ENCODE data around the gene PCDHA3.
"Not testable (repeated sequence)": the region's sequence is repeated elsewhere in the genome, so short reads cannot be mapped to it uniquely, and the experiment has no call there.

The PCDHA3 gene

DNA sequence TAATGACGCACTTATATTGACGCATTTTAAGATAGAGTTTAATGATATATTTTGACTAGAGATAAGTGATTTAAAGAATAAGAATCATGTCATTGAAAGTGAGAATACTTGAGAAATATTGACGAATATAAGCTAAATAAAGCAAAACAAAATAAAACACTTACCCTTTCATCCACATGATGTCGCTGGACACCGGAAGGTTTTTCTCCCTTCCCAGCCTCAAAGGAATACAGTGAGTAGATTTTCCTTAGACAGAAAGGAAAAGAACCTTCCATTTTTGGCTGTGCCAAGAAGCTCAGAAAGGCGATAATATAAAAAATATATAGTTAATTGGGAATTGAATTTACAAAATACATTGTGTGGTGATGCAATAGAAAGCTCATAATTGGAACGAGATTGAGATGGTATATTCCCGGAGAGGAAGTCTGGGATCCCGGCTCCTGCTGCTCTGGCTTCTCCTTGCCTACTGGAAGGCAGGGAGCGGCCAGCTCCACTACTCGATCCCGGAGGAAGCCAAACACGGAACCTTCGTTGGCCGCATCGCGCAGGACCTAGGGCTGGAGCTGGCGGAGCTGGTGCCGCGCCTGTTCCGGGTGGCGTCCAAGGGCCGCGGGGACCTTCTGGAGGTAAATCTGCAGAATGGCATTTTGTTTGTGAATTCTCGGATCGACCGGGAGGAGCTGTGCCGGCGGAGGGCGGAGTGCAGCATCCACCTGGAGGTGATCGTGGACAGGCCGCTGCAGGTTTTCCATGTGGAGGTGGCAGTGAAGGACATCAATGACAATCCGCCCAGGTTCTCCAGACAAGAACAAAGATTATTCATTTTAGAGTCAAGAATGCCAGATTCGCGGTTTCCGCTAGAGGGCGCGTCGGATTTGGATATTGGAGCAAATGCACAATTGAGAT is 20.8 kb downstream of the PCDHA3 start, which contains the start of gene PCDHA5:
TSS of gene PCDHA5 (plus strand) at position 239 of the 906 bp plus-strand sequence.
- no peak for DNase-seq

DNA sequence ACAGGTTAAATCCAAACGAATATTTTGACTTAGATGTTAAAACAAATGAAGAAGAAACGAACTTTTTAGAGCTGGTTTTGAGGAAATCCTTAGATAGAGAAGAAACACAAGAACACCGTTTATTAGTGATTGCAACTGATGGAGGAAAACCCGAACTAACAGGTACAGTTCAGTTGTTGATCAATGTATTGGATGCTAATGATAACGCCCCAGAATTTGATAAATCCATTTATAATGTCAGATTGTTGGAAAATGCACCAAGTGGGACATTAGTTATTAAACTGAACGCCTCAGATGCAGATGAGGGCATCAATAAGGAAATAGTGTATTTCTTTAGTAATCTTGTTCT is 21.4 kb downstream of the PCDHA3 start:
- no peak for DNase-seq

- not testable (repeated sequence) for DNase-seq
Observed at GRCh38 chr5:140822969-140823368, 22.1 kb downstream of the PCDHA3 start.

- no peak for DNase-seq
Observed at GRCh38 chr5:140823475-140823874, 22.6 kb downstream of the PCDHA3 start.

DNA sequence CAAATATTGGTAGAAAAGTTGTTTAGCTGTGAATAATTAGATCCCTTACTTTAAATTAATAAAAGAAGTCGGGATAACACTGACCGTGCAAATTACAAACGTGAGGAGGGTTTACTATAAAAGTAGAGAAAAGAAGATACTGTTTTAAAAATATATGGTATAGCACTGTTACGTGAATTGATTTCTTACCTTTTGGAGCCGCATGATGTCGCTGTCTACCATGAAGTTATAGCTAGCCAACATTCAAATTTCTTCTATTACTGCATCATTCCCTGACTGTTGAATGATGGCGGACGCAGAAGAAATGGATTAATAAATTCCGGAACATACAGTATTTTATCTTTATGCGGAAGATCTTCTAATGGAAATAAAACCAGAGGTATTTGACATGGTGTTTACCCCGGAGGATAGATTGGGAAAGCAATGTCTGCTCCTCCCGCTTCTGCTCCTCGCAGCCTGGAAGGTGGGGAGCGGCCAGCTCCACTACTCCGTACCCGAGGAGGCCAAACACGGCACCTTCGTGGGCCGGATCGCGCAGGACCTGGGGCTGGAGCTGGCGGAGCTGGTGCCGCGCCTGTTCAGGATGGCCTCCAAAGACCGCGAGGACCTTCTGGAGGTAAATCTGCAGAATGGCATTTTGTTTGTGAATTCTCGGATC is 27.0 kb downstream of the PCDHA3 start, which contains the start of gene PCDHA6:
TSS of gene PCDHA6 (plus strand) at position 257 of the 658 bp plus-strand sequence. CDS start at position 389, 132 bp downstream.
- DNase-seq, result no peak

GRCh38 chr5:140828362-140828737 is 27.5 kb downstream of the PCDHA3 start:
- no peak for DNase-seq

DNA sequence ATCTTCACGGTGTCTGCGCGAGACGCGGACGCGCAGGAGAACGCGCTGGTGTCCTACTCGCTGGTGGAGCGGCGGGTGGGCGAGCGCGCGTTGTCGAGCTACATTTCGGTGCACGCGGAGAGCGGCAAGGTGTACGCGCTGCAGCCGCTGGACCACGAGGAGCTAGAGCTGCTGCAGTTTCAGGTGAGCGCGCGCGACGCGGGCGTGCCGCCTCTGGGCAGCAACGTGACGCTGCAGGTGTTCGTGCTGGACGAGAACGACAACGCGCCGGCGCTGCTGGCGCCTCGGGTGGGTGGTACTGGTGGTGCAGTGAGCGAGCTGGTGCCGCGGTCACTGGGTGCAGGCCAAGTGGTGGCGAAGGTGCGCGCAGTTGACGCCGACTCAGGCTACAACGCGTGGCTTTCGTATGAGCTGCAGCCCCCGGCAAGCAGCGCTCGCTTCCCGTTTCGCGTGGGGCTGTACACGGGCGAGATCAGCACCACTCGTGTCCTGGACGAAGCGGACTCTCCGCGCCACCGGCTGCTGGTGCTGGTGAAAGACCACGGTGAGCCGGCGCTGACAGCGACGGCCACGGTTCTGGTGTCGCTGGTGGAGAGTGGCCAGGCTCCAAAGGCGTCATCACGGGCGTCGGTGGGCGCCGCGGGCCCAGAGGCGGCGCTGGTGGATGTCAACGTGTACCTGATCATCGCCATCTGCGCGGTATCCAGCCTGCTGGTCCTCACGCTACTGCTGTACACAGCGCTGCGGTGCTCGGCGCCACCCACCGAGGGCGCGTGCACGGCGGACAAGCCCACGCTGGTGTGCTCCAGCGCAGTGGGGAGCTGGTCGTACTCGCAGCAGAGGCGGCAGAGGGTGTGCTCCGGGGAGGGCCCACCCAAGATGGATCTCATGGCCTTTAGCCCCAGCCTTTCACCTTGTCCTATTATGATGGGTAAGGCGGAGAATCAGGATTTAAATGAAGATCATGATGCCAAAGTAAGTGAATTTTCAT is 28.9 kb downstream of the PCDHA3 start:
- not testable (repeated sequence) for DNase-seq

- DNase-seq, result no peak
Observed at GRCh38 chr5:140833993-140834392, 33.1 kb downstream of the PCDHA3 start, which contains the start of gene PCDHA7. PCDHA7 (plus strand) TSS chr5:140834269; CDS start chr5:140834384, 115 bp downstream.

DNA sequence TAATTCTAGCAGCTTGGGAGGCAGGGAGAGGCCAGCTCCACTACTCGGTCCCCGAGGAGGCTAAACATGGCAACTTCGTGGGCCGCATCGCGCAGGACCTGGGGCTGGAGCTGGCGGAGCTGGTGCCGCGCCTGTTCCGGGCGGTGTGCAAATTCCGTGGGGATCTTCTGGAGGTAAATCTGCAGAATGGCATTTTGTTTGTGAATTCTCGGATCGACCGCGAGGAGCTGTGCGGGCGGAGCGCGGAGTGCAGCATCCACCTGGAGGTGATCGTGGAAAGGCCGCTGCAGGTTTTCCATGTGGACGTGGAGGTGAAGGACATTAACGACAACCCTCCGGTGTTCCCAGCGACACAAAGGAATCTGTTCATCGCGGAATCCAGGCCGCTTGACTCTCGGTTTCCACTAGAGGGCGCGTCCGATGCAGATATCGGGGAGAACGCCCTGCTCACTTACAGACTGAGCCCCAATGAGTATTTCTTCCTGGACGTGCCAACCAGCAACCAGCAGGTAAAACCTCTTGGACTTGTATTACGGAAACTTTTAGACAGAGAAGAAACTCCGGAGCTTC is 33.7 kb downstream of the PCDHA3 start:
- not testable (repeated sequence) for DNase-seq

- no peak for DNase-seq
Observed at GRCh38 chr5:140835622-140836510, 35.0 kb downstream of the PCDHA3 start.

DNA sequence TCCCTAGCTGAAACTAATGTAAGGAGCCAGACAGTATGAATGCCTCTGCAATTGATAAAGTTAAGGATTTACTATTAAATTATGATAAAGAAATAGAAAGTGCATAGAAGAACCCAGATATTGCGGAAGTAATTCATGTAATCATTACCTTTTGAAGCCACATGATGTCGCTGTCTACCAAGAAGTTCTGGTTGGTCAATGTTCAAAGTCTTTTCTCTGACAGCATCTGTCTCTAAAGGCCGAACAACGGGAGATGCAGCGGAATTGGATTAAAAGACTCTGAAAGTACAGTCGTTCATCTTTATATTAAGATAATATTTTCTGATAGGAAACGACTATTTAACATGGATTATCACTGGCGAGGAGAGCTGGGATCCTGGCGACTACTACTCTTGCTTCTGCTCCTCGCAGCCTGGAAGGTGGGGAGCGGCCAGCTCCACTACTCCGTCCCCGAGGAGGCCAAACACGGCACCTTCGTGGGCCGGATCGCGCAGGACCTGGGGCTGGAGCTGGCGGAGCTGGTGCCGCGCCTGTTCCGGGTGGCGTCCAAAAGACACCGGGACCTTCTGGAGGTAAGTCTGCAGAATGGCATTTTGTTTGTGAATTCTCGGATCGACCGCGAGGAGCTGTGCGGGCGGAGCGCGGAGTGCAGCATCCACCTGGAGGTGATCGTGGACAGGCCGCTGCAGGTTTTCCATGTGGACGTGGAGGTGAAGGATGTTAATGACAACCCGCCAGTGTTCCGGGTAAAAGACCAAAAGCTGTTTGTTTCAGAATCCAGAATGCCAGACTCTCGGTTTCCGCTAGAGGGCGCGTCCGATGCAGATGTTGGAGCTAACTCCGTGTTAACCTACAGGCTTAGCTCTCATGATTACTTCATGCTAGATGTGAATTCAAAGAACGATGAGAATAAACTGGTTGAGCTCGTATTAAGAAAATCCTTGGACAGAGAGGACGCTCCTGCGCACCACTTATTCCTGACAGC is 40.4 kb downstream of the PCDHA3 start, which contains the start of gene PCDHA8:
TSS of gene PCDHA8 (plus strand) at position 210 of the 985 bp plus-strand sequence. CDS start at position 345, 135 bp downstream.
- no peak for DNase-seq

DNA sequence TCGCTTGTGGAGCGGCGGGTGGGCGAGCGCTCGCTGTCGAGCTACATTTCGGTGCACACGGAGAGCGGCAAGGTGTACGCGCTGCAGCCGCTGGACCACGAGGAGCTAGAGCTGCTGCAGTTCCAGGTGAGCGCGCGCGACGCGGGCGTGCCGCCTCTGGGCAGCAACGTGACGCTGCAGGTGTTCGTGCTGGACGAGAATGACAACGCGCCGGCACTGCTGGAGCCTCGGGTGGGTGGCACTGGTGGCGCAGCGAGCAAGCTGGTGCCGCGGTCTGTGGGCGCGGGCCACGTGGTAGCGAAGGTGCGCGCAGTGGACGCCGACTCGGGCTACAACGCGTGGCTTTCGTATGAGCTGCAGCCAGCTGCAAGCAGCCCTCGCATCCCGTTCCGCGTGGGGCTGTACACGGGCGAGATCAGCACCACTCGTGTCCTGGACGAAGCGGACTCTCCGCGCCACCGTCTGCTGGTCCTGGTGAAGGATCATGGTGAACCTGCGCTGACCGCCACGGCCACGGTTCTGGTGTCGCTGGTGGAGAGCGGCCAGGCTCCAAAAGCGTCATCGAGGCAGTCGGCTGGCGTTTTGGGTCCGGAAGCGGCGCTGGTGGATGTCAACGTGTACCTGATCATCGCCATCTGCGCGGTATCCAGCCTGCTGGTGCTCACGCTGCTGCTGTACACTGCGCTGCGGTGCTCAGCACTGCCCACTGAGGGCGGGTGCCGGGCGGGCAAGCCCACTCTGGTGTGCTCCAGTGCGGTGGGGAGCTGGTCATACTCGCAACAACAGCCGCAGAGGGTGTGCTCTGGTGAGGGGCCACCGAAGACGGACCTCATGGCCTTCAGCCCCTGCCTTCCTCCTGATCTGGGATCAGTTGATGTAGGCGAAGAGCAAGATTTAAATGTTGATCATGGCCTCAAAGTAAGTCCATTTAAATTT is 42.2 kb downstream of the PCDHA3 start:
- DNase-seq, result no peak

DNA sequence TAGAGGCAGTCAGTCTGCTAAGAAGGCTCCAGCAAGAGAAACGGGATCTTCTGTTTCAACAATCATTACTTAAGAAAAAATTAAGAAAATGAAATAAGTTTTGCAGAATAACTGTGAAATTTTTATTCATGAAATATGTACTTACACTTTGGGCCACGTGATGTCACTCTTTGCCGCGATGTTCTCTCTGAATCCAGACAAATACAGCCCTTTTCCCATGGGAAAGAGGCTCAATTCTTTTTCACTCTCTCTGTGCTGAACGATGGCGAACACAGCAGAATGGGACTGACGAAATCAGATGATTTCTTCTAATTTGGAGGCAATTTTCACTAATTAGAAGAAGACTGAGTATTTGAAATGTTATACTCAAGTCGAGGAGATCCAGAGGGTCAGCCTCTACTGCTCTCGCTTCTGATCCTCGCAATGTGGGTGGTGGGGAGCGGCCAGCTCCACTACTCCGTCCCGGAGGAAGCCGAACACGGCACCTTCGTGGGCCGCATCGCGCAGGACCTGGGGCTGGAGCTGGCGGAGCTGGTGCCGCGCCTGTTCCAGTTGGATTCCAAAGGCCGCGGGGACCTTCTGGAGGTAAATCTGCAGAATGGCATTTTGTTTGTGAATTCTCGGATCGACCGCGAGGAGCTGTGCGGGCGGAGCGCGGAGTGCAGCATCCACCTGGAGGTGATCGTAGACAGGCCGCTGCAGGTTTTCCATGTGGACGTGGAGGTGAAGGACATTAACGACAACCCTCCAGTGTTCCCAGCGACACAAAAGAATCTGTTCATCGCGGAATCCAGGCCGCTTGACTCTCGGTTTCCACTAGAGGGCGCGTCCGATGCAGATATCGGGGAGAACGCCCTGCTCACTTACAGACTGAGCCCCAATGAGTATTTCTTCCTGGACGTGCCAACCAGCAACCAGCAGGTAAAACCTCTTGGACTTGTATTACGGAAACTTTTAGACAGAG is 47.6 kb downstream of the PCDHA3 start, which contains the start of gene PCDHA9:
TSS of gene PCDHA9 (plus strand) at position 244 of the 964 bp plus-strand sequence. CDS start at position 358, 114 bp downstream.
- not testable (repeated sequence) for DNase-seq

DNA sequence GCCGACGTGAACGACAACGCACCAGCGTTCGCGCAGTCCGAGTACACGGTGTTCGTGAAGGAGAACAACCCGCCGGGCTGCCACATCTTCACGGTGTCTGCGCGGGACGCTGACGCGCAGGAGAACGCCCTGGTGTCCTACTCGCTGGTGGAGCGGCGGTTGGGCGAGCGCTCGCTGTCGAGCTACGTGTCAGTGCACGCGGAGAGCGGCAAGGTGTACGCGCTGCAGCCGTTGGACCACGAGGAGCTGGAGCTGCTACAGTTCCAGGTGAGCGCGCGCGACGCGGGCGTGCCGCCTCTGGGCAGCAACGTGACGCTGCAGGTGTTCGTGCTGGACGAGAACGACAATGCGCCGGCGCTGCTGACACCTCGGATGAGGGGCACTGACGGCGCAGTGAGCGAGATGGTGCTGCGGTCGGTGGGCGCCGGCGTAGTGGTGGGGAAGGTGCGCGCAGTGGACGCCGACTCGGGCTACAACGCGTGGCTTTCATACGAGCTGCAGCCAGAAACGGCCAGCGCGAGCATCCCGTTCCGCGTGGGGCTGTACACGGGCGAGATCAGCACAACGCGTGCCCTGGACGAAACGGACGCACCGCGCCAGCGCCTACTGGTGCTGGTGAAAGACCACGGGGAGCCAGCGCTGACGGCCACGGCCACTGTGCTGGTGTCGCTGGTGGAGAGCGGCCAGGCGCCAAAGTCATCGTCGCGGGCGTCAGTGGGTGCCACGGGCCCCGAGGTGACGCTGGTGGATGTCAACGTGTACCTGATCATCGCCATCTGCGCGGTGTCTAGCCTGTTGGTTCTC is 49.2 kb downstream of the PCDHA3 start:
- not testable (repeated sequence) for DNase-seq

Measured in activated CD4-positive, CD25-positive, alpha-beta regulatory T cell treated with anti-CD3 and anti-CD28 coated beads, Interleukin-2, amount 50 U/mL, for 72 hours (primary cell).